Esophagus (tissue), 2 donors: Measurements from ENCODE around the gene PLCD3. TPM values are rescaled to one million over a fixed set of nuclear protein-coding genes. Genes with fewer than 3 reads are reported as not detected.

Experiments
- H3K27ac ChIP-seq, 2 donors: one replicate each; pipeline ENCODE4 v1.5.1; 2013; ENCODE audit warnings: low read depth in 2 of 2, mild to moderate bottlenecking in 2 of 2, inconsistent platforms in 1 of 2, low read length in 1 of 2, moderate library complexity in 1 of 2
- H3K27me3 ChIP-seq, 2 donors: one replicate each; pipeline ENCODE4 v1.6.1; 2013; ENCODE audit warnings: low read length in 2 of 2, control low read depth in 1 of 2, mild to moderate bottlenecking in 1 of 2; ENCODE audit not compliant: insufficient read depth in 2 of 2, control insufficient read depth in 1 of 2
- H3K36me3 ChIP-seq, 2 donors: one replicate each; pipeline ENCODE4 v1.6.1; 2013; ENCODE audit warnings: low read length in 1 of 2; ENCODE audit not compliant: control insufficient read depth in 2 of 2, insufficient read depth in 2 of 2
- H3K4me1 ChIP-seq, 2 donors: one replicate each; pipeline ENCODE4 v1.6.1; 2013; ENCODE audit warnings: low read length in 1 of 2; ENCODE audit not compliant: control insufficient read depth in 2 of 2, insufficient read depth in 2 of 2
- H3K4me3 ChIP-seq, 2 donors: one replicate each; pipeline ENCODE4 v1.5.1; 2013; ENCODE audit warnings: low read length in 2 of 2, mild to moderate bottlenecking in 2 of 2, low read depth in 1 of 2, moderate library complexity in 1 of 2
- H3K9me3 ChIP-seq, 2 donors: one replicate each; pipeline ENCODE4 v1.6.1; 2013; ENCODE audit warnings: mild to moderate bottlenecking in 2 of 2, low read depth in 1 of 2, low read length in 1 of 2, moderate library complexity in 1 of 2; ENCODE audit not compliant: control insufficient read depth in 2 of 2, insufficient read depth in 1 of 2
- WGBS, 2 donors: extraction: QIAGEN DNeasy Blood & Tissue Kit; methylation state at CpG; one replicate each; pipeline ENCODE4 v1.1.7; 2013; 5-methylcytosine and 5-hydroxymethylcytosine counted together
- polyA plus RNA-seq, 2 donors: library from polyadenylated mRNA; stranded (reverse); fragments of 200-250 nt; gene quantifications; one replicate each; pipeline ENCODE4 v1.2.3, GENCODE V29; 2013
- donor health status: healthy with polysubstance abuse.
- donor health status: Bipolar disorder and iron deficiency.

PLCD3 gene
- polyA plus RNA-seq, 2 donors: 34.2 to 47.3 TPM

DNA sequence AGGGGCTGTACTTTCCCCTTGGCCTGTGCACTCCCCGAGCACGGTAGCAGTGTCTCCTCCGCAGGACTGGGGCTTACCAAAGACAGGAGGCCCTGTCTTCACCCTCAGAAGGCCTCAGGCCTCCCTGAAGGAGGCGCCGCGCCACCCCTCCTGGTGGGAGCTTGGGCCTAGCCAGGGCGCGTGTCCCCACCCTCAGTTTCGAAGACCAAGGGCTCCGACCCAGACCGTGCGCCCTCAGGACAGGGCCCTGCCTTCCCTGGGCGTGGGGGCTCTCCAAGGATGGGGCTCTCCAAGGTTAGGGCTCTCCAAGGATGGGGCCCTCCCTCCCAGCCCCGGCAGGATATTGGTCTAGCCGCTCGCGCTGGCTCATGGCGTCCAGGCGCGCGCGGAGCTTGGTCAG lies 11.8 kb downstream of the PLCD3 start:
- peaks cover 3 to 30% of the 10 kb centered on the region in 2 donors for H3K36me3 ChIP-seq
- no peak overlapping the region for H3K27ac ChIP-seq
- no peaks in the 10 kb centered on the region for H3K27me3 ChIP-seq
- WGBS, 2 donors: 88% methylated on average over 14 to 22 of the region's 22 CpGs
- H3K4me3 ChIP-seq: no peak overlapping the region
- H3K4me1 ChIP-seq: peaks cover 12 to 17% of the 10 kb centered on the region in 2 donors
- no peaks in the 10 kb centered on the region for H3K9me3 ChIP-seq

DNA sequence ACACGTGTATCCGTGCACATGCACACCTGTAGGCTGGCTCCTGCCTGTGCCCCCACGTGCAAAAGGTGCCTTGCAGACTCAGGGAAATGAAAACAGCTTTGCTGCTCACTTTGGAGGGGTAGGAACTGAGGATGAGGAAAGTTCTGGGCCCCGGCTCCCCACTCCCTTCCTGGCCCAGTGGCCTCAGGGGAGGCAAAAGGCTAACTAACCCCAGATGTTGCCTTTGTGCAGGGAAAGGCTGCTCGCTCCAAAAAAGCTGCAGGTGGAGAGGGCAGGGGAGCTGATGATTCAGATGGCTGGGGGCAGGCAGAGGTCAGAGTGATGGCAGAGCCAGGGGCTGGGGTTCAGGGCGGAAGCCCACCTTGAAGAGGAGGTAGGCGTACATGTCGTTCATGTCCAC lies 12.4 kb downstream of the PLCD3 start:
- no peak overlapping the region for H3K4me3 ChIP-seq
- no peaks in the 10 kb centered on the region for H3K27me3 ChIP-seq
- no peaks in the 10 kb centered on the region for H3K9me3 ChIP-seq
- H3K4me1 ChIP-seq: peaks cover 12 to 17% of the 10 kb centered on the region in 2 donors
- peaks cover 3 to 30% of the 10 kb centered on the region in 2 donors for H3K36me3 ChIP-seq
- WGBS, 2 donors: 79 to 83% methylated on average over 8 of the region's 8 CpGs
- H3K27ac ChIP-seq: no peak overlapping the region

DNA sequence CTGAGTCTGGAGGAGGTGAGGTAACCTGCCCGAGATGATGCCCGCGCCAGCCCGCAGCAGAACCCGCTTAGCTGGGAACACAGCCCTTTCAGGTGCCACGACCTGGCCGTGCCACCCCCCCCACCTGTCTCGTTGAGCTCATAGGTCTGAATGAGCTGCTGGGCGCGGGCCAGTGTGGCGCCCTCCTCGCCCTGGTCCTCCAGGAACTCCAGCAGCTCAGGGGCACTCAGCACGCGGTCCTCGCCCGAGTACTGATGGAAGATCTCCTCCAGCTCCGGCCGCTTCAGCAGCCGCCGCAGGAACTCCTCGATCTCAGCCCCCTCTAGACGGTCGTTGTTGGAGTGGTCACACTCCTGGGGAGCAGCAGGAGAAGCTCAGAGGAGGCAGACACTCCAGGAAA lies 13.6 kb downstream of the PLCD3 start:
- 88 to 91% methylated on average over 23 of the region's 23 CpGs for WGBS, 2 donors
- Histone ChIP-seq H3K36me3 (peaks cover 3 to 34% of the 10 kb centered on the region in 2 donors), H3K9me3 (no peaks in the 10 kb centered on the region), H3K27ac (no peak overlapping the region), H3K4me3 (no peak overlapping the region), H3K27me3 (no peaks in the 10 kb centered on the region), H3K4me1 (peaks cover 6 to 8% of the 10 kb centered on the region in 2 donors)

DNA sequence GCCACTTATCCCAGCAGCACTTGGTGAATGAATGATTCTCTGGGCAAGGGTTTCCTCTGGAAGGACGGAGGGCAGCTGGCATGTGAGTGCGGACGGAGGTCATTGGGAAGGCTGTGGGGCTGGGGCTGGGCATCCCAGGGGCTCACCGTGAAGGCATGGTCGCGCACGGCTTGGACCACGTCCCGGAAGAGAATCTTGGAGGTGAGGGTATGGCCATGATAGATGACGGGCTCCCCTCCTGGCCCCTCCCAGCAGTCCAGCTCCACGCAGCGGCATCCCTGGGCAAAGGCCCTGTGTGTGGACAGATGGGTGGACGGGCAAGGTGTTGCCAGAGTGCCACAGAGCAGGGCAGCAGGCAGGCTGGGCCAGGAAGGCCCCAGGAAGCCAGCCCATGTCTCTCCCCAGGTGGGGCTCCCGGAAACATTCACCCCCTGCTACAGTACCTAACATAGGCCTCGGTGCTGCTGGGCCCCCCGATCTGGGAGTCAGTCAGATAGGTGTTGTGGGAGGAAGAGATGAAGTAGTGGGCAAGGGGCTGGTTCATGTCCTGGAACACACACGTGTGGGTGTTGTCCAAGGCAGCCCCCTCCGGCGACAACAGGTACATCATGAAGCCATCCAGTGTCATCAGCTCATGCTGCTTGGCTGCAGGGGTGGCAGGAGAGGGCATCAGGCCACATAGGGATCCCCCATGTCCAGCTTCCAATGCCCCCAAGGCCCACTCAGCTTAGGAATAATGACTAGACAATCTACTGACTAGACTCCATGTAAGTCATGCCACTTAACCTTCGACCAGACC lies 14.3 kb downstream of the PLCD3 start:
- Histone ChIP-seq H3K4me3 (no peak overlapping the region), H3K36me3 (peaks cover 3 to 40% of the 10 kb centered on the region in 2 donors), H3K27ac (no peak overlapping the region), H3K27me3 (no peaks in the 10 kb centered on the region), H3K4me1 (peaks cover 3 to 4% of the 10 kb centered on the region in 2 donors), H3K9me3 (no peaks in the 10 kb centered on the region)
- 92% methylated on average over 20 of the region's 20 CpGs for WGBS, 2 donors

DNA sequence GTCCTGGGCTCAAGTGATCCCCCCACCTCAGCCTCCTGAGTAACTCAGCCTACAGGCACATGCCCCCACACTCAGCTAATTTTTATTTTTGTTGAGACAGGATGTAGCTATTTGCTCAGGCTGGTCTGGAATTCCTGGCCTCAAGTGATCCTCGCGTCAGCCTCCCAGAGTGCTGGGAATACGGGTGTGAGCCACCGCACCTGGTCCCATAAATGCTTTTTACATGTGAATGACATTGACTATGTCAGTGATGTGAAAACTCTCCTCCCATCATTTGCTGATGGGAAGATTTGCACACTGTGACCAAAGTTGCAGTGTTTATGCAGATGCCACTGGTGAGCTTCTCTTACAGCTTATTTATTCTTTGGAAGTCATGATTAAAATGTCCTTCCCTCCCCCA lies 15.0 kb downstream of the PLCD3 start:
- peaks cover 0 to 4% of the 10 kb centered on the region in 2 donors for H3K4me1 ChIP-seq
- H3K27me3 ChIP-seq: no peaks in the 10 kb centered on the region
- 92% methylated on average over 4 of the region's 4 CpGs for WGBS, 2 donors
- peaks cover 3 to 43% of the 10 kb centered on the region in 2 donors for H3K36me3 ChIP-seq
- H3K4me3 ChIP-seq: no peak overlapping the region
- no peaks in the 10 kb centered on the region for H3K9me3 ChIP-seq
- no peak overlapping the region for H3K27ac ChIP-seq

DNA sequence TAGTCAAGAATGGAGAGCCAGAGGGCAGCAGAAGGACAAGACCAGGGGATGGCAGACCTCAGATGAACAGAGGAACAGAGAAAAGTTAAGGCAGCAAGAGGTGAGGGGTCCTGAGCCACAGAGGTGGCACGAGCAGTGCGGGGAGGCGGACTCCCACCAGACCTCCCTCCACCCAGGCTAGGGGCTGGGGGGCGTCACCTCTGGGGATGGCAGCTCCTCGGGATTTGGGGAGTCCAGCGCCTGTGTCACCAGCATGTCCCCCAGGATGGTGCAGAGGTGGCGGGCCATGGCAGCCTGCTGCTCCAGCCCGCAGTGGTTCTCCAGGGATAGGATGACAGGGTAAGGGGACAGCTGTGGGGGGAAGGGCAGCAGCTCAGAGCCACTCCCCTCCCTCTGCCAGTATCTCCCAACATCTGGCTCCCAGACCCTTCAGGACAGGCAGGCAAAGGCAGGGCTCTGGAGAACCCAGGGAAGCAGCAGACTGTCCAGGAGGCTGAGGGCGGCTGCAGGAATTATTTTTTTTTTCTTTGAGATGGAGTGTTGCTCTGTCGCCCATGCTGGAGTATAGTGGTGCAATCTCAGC lies 15.8 kb downstream of the PLCD3 start:
- Histone ChIP-seq H3K36me3 (peaks cover 3 to 43% of the 10 kb centered on the region in 2 donors), H3K27me3 (no peaks in the 10 kb centered on the region)
- WGBS, 2 donors: 87 to 91% methylated on average over 10 of the region's 10 CpGs

DNA sequence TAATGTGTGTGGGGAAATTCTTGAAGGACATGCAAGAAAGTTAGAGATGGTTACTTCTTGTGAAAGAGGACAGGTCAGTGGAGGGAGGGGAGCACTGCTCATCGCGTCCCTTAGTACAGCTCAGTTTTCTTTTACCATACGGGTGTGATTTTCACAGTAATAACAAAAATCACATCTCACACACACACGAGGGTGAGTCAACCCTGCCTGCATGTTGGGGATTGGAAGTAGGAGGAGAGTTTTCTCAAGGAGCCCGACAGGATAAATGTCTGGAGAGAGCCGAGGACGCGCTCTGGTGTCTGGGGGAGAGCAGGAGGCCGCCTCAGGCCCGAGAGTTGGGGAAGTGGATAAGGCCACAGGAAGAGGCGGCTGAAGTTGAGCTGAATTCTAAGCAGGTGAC lies 16.4 kb downstream of the PLCD3 start:
- no peak overlapping the region for H3K27ac ChIP-seq
- H3K36me3 ChIP-seq: peaks cover 3 to 40% of the 10 kb centered on the region in 2 donors
- H3K27me3 ChIP-seq: no peaks in the 10 kb centered on the region
- 80 to 81% methylated on average over 11 of the region's 11 CpGs for WGBS, 2 donors
- no peak overlapping the region for H3K4me3 ChIP-seq
- H3K4me1 ChIP-seq: no peaks in the 10 kb centered on the region
- no peaks in the 10 kb centered on the region for H3K9me3 ChIP-seq

More for the DNA sequence above, 15.8 kb downstream of the PLCD3 start:
- H3K27ac ChIP-seq: no peak overlapping the region
- H3K9me3 ChIP-seq: no peaks in the 10 kb centered on the region
- peaks cover 0 to 4% of the 10 kb centered on the region in 2 donors for H3K4me1 ChIP-seq
- no peak overlapping the region for H3K4me3 ChIP-seq

DNA sequence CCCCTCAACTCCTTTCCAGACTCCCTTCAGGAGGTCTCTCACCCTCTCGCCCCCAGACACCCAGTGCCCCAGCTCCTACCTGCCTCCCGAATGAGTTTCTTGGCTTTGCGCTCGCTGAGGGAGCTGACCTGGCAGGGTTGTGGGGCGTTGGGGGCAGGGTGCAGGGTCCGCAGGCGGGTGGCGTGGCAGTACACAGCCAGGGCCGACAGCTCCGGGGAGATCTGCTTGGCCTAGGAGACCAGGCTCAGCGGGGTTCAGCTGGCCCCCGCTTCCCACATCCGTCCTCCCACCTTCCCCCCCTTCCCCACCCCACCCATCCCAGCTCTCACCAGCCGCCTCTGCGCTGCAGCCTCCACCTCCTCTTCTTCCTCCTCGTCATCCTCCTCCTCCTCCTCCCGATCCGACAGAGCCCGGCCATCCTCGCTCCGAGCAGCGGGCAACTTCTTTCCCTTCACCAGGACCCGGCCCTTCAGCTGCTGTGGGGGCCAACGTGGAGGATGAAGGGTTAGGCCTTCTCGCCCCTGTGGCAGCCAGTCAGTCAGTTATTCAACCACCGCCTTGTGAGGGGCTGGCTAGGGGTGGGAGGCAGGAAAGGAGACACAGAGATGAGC lies 17.2 kb downstream of the PLCD3 start:
- peaks cover 1 to 34% of the 10 kb centered on the region in 2 donors for H3K36me3 ChIP-seq
- H3K9me3 ChIP-seq: no peaks in the 10 kb centered on the region
- no peaks in the 10 kb centered on the region for H3K4me1 ChIP-seq
- no peak overlapping the region for H3K4me3 ChIP-seq
- 88 to 89% methylated on average over 24 to 26 of the region's 26 CpGs for WGBS, 2 donors
- no peaks in the 10 kb centered on the region for H3K27me3 ChIP-seq
- no peak overlapping the region for H3K27ac ChIP-seq

DNA sequence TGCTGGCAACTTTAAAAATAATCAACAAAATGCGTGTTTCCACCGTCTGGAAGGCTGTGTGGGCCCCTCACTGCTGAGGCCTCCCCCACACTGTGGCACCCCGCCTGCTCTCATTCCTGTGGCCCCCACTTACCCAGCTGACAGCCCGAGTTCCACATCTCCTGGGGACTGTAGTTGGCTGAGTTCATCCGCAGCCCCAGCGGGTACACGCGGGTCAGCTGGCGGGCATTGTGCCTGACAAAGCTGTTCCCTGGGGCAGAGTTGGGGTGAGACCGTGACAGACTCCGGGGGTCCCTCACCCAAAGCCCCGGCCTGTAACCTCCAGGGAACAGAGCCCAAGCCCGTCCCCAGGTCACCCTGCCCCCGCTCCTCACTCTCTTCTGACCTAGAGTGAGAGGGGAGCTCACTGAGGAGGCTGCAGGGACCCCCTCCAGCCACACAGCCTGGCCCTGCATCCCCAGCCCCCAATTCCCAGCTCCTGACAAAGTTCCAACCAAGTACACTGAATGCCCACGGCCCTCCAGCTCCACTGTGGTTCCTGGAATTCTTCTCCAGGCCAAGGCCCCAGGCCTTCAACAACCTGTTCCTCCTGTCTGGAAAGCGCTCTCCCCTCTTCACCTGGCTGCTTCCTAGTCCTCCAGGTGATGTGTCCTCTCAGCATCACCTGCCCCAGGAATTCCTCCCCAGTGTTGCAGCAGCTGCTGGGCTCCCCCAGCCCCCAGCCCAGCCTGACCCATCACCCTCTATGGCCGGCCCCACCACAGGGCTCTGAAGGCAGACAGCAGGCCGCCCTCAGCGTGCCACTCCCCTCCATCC lies 18.0 kb downstream of the PLCD3 start:
- no peaks in the 10 kb centered on the region for H3K4me1 ChIP-seq
- H3K27ac ChIP-seq: no peak overlapping the region
- no peaks in the 10 kb centered on the region for H3K27me3 ChIP-seq
- no peaks in the 10 kb centered on the region for H3K9me3 ChIP-seq
- WGBS, 2 donors: 80% methylated on average over 19 of the region's 19 CpGs
- H3K36me3 ChIP-seq: peaks cover 0 to 28% of the 10 kb centered on the region in 2 donors
- H3K4me3 ChIP-seq: no peak overlapping the region
